Cardiac septum (tissue), 1 donor: ENCODE results near the gene HCAR1. TPM values are rescaled to one million over a fixed set of nuclear protein-coding genes. Genes with fewer than 3 reads are reported as not detected.
"Not testable (repeated sequence)": the region's sequence is repeated elsewhere in the genome, so short reads cannot be mapped to it uniquely, and the experiment has no call there.

Source experiments
- DNase-seq: peaks from one replicate; pipeline ENCODE4 v3.0.0-alpha.2; 2020; ENCODE audit warnings: low spot score
- intact Hi-C: fragments of 100-400 bp; cut with DNase I; formaldehyde crosslinking; loops from one replicate; pipeline ENCODE4 v1.14.0; 2022
- long read RNA-seq: library from polyadenylated mRNA; unstranded; transcript quantifications from one replicate; pipeline ENCODE4 v2.0.0, GENCODE V29; 2021
- total RNA-seq: library from RNA; stranded (reverse); fragmentation: NEBNext Ultra II Directional; extraction: Animal tissue kit (Norgen Biotek cat#: 25700); gene quantifications from one replicate; pipeline ENCODE4 v1.2.1, GENCODE V29; 2021
- donor health status: DM: no; HTN: no; CAD: no.

HCAR1 gene, protein sequence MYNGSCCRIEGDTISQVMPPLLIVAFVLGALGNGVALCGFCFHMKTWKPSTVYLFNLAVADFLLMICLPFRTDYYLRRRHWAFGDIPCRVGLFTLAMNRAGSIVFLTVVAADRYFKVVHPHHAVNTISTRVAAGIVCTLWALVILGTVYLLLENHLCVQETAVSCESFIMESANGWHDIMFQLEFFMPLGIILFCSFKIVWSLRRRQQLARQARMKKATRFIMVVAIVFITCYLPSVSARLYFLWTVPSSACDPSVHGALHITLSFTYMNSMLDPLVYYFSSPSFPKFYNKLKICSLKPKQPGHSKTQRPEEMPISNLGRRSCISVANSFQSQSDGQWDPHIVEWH
- total RNA-seq, result not detected
- long read RNA-seq, result 0 reads

DNA sequence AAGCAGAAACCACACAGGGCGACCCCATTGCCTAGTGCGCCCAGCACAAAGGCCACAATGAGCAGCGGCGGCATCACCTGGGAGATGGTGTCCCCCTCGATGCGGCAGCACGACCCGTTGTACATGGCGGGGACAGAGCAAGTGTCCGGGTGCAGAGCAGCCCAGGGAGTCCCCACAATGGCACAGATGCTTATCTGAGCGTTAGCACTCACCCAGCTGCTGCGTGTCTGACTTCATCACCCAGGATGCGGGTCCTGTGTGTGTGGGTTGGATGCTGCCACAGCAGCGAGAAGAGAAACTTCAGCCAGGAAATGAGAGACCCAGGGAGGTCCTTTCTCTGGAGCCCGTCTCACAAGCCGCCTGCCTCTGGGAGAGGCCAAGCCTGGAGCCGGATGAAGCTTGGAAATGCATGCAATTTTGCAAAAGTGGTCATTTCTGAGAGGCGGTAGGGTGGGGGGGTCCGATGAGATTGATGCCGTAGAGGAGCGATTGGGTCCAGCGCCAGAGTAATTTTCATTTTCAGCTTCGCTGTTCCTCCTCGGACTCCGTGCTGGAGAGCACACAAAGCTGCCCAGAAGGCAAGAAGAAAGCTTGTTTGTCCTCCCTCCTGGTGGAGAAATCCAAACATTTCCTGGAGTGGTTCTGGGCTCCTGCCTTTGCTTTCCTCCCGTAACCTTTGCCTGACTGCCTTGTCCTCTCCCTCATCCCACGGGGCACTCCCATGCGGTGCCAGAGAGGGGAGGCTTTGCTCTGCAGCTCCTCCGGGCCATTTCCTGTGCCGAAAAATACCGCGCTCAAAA, at the start of gene HCAR1:
Gene HCAR1 (minus strand): TSS at position 630 of the 800 bp plus-strand sequence. CDS start 505 bp downstream, at position 125.
- intact Hi-C loops, result no loop called here
- no peak for DNase-seq

DNA sequence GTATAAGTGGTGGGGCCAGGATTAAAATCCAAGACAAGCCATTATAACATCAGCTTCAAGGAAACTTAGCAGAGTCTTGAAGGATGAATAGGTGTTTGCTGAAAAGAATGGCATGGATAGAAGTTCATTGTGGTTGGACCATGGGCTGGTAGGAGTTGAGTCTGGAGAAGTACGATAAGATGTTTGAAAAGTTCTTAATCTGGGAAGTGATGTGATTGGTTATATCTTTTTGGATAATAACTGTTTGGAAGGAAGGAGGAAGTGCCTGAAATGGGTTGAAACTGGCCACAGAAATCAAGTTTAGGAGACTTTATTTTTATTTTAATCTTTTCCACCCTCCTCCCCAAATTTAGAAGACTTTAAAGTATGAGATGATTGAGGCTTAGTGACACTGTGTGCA, 26.9 kb upstream of the HCAR1 start:
- intact Hi-C loops, result no loop called here
- no peak for DNase-seq

DNA sequence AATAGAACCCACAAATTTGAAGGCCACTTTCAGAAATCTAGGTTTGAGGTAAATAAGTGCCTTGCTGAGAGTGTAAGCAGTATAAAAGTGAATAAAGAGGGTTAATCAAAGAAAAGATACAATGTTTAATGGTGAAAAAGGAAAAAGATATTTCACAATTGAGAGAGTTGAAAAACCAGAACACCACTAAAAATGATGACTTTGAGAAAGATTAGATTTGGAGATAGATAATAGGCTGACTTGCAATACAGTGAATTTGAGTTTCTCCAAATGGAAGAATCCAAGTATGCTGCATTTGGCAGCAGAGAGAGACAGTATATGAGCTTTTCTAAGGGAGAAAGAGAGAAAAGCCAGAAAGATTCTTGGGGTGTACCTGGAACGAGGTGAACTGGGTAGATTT, 24.1 kb upstream of the HCAR1 start:
- intact Hi-C loops, result loop anchor here (5.0 kb wide), 1 partner anchor 227 kb away; the partner anchor contains the start of genes KNTC1 and RSRC2
- DNase-seq, result no peak

DNA sequence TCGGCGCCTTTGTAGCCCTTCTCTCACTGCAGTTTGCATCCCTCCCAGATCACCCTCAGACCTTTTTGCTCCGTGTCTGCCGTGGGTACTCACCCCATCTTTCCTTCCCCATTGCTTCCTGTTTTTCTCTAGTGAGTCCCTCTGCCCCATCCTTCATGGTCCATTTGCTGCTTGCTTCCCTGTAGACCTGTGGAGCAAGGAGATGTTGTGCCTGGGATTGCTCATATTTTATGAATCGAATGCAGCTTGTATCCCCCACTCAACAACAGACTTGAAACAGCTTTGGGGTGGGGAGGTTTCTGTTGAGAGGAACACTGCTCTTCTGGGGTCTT, 22.6 kb upstream of the HCAR1 start:
- intact Hi-C loops, result loop anchor here (2.0 to 5.0 kb wide), 2 partner anchors 116 to 226 kb away; partner anchors contain the start of genes KNTC1 and RSRC2
- no peak for DNase-seq

DNA sequence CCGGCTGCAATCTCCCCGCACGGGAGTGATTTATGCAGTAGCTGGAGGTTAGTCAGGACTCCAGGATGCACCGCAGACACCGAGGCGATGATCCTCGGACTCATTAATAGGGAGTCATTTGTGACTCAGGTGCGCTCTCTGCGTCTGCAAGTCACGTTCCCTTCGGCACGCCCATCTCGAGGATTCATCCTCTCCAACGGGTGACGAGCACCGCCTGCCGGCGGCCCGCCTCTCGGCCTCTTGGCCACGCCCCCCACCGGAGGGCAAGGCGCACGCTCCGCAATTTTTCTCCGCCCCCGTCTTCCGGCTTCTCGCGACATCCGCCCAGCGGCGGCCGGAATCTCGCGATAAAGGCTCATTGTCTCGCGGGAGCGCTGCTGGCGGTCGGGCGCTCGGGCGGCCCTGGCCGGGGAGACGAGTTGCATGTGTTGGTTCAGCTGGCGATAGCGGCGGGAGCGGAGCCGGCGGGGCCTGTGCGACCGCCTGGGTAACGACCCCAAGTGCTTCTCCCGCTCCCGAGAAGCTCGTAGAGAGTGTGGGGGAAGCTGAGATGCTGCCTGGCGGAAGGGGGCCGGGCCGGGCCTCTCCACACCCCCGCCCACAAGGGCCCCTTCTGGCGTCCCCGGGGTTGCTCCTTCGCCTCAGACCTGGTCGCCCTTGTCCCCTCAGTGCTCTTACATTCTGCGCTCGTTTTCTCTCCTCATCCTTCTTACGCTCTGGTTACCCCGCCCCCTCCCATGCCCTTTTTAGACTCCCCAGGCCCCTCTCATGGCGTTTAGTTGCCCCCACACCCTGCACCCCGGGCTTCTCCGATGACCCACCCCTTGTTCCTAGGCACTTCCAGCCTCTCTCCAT, 22.0 kb upstream of the HCAR1 start, which contains the start of gene DENR:
Gene DENR (plus strand): TSS at position 361 of the 855 bp plus-strand sequence. CDS start 878 bp downstream, outside the sequence.
- DNase-seq, result peak; percentile 99
- intact Hi-C loops, result loop anchor here (2.0 to 5.0 kb wide), 2 partner anchors 116 to 225 kb away; partner anchors contain the start of genes KNTC1 and RSRC2

DNA sequence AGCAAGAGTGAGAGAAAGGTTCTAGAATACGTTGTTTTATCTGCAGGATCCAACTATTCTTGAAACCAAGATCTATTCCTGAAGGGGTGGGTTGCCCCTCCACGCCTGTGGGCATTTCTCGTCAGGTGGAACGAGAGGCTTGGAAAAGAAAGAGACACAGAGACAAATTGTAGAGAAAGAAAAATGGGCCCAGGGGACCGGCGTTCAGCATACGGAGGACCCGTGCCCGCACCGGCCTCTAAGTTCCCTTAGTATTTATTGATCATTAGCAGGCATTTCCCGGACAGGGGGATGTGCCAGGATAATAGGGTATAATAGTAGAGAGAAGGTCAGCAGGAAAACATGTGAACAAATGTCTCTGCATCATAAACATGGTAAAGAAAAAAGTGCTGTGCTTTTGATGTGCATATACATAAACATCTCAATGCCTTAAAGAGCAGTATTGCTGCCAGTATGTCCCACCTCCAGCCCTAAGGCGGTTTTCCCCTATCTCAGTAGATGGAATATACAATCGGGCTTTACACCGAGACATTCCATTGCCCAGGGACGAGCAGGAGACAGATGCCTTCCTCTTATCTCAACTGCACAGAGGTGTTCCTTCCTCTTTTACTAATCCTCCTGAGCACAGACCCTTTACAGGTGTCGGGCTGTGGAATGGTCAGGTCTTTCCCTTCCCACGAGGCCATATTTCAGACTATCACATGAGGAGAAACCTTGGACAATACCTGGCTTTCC, 20.3 kb upstream of the HCAR1 start:
- intact Hi-C loops, result loop anchor here (5.0 kb wide), 1 partner anchor 224 kb away; the partner anchor contains the start of genes KNTC1 and RSRC2
- DNase-seq, result not testable (repeated sequence)

DNA sequence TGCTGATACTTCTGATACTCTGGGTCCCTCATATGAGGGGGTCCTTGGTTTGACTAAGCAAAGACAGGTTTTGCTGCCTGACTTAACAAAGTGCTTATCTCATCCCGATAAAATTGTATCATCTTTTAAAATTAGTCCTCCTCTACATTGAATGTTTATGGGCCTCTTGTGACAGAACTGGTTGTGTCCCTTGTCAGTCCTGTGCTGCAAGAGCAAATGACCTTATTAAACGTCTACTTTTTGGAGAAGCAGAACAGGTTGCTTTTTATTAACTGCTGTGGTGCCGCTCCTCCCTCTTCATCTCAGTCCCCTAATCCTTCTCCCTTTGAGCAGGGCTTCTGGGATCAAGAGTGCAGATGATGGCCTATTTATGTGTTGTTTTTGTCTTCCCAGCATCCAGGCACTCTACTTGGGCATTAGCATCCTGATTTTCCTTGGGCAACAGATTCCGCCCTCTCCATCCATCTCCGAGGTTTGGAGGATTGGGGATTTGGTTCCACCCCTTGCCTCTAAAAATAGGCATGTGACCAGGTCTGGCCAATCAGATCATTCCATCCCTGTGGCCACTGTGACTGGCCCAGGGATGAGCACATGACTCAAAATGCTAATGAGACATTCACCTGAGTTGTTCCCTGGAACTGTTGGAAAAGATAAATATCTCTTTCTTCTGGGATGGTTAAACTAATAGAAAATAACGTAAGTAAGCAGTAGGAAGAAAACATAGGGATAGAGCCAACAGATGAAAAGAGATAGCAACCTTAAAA, 19.1 kb upstream of the HCAR1 start:
- DNase-seq, result no peak
- intact Hi-C loops, result loop anchor here (5.0 kb wide), 1 partner anchor 222 kb away; the partner anchor contains the start of genes KNTC1 and RSRC2

DNA sequence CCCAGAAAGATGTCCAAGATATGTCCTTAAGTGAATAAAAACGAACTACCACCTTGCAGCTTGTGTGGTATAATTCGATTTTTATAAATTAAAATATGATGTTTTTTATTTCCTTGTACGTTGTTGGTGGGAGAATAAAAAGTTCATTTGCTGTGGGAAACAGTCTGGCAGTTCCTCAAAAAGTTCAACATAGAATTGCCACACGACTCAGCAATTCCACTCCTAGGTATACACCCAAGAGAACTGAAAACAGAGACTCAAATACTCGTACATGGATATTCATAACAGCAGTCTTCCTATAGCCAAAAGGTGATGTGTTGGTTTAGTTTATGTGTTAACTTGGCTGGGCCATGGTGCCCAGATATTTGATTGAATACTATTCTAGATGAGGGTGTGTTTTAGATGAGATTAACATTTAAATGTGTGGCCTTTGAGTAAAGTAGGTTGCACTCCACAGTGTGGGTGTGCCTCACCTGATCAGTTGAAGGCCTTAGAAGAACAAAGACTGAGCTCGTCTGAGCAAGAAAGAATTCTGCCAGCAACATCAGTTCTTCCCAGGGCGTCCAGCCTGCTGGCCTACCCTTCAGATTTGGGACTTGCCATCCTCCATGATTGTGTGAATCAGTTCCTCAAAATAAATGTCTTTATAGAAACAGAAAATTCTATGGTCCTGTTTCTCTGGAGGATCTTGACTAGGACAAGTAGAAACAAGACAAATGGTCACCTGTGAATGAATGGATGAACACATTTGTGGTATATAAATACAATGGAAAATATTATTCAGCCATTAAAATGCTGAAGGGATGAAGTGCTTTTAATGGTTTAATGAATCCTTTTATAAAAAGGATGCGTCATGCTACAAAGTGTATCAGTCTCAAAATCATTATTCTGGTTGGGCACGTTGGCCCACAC, 16.8 kb upstream of the HCAR1 start:
- intact Hi-C loops, result no loop called here
- DNase-seq, result no peak

DNA sequence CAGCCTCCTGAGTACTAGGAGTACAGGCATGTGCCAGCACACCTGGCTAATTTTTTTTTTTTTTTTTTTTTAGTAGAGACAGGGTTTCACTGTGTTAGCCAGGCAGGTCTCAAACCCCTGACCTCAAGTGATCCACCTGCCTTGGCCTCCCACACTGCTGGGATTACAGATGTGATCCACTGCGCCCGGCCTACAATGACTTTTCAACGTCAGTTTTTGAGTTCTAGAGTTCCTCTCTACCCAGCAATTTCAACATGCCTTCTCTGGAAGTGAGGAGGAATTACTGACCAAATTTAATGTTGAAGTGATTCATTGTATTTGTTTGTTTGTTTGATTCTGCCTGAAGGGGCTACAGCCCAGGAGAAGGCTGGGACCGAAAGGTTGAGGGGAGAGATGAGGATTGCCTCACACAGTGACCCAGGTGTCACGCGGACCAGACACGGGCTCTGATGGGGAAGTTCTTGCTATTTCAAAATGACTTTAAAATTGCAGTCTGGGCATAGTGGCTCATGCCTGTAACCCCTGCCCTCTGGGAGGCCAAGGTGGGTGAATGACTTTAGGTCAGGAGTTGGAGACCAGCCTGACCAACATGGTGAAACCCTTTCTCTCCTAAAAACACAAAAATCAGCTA, 13.4 kb upstream of the HCAR1 start:
- DNase-seq, result peak; percentile 86
- intact Hi-C loops, result no loop called here

DNA sequence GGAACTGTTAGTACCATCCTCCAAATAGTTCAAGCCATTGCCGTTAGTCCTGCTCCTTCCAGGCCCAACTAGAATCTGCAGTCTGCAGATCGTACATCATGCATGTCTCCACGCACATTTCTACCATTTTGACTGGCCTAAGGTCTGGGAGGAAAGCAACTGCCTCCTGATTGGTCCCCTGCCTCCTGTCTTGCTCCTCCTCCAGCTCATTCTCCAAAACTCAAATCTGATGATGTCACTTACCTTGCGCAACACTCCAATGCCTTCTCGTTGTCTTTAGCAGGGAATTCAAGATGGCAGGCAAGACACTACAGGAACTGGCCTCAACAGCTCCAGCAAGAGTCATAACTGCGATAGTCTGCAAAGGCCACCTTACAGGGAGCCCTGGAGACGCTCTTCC, 9.7 kb upstream of the HCAR1 start:
- DNase-seq, result no peak
- intact Hi-C loops, result no loop called here

DNA sequence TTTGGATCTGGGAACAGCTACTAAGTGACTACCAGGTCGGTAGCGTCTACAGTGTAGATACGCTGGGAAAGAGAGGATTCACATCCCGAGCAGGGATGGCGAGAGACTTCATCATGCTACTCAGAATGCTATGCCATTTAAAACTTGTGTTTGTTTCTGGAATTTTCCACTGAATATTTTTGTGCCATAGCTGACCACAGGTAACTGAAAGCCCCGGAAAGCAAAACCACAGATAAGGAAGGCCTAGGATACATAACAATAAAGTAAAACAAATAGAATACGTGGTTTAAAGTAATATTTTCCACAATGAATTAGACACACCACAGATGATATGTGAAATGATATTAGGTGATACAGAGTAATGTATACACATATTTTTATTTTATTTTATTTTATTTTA, 7.9 kb upstream of the HCAR1 start:
- DNase-seq, result no peak
- intact Hi-C loops, result no loop called here

DNA sequence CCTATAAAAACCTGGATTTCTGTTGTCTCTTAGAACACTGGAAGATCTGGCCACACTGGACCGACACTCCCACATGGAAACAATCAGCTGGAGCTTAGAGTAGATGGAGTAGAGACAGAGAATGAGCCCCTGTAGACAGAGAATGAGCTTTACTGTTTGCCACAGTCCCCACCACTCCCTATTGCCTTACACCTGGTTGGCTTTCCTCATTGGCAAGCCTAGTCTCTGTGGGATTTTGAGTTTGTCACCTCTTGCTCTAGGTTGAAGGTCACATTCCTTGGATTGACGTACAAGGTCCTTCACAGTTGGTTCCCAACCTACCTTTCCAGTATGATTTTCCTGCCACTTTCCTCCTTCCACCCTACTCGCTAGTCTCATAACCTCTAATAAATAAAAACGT, 2.0 kb upstream of the HCAR1 start:
- intact Hi-C loops, result no loop called here
- DNase-seq, result no peak

DNA sequence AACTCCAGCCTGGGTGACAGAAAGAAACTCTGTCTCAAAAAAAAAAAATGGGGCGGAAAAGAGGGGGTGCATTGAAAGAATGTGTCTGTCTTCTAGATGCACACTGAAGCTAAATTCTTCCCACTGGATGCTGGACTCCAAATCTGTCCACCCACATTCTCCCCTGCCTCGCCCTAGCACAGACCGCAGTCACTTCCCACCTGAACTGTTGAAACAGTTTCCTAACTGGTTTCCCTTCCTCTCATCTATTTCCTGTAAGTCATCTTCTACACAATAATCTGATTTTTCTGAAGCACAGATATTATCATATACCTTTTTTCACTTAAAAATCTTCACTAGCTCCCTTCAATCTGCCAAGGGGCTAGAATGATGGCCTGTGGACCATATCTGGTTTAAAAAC, 1.5 kb upstream of the HCAR1 start:
- no peak for DNase-seq
- intact Hi-C loops, result no loop called here

DNA sequence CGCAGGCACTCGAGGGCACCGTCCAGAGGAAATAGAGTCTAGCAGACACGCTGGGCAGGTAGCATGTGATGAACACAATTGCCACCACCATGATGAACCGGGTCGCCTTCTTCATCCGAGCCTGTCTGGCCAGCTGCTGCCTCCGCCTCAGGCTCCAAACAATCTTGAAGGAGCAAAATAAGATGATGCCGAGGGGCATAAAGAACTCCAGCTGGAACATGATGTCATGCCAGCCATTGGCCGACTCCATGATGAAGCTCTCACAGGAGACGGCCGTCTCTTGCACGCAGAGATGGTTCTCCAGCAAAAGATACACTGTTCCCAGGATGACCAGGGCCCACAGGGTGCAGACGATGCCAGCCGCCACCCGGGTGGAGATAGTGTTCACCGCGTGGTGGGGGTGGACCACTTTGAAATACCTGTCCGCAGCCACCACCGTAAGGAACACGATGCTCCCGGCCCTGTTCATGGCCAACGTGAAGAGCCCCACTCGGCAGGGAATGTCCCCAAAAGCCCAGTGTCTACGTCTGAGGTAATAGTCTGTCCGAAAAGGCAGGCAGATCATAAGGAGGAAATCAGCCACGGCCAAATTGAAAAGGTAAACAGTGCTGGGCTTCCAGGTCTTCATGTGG, 945 bp downstream of the HCAR1 start:
- intact Hi-C loops, result no loop called here

DNA sequence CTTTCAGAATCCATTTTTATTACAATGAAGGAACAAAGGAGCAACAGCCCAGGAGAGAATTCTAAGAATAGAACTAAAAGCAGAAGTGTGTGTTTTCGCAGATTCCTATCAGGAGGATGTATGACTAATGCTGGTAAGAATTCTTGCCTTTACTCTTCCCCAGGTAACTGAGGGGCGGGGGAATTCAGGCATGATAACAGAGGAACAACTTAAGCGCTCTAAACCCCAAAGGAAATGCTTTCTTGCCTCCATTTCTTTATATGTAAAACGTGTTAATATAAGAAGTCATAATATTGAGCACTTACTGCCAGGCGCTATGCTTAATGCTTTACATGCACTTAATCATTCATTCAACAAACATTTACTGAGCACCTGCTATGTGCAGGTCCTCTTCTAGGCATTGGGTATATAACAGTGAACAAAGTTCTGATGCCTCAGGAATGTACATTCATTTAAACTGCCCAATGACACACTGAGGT, 4.5 kb downstream of the HCAR1 start:
- intact Hi-C loops, result no loop called here
- DNase-seq, result no peak

More for the DNA sequence above, 945 bp downstream of the HCAR1 start:
- no peak for DNase-seq

DNA sequence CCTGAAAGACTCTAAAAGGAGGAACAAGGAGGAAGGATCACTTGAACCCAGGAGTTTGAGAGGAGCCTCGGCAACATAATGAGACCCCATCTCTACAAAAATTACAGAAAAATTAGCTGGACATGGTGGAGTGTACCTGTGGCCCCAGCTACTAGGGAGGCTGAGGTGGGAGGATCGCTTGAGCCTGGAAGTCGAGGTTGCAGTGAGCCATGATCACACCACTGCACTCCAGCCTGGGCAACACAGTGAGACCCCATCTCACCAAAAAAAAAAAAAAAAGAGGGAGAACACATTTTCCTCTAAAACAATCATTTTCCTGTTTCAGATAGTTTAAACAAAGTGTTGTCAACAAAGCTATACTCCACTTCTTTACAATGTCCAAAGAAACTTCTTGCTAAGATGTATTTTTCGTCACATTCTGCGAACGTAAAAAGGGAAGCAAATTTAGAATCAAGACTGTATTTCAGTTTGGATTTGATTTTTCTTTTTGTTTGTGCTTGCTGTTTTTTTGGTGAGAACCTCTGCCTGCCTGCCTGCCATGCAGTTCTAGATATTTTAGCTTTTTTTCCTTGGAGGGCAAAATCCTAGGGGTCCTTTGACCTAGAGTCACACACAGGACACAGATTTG, 5.1 kb downstream of the HCAR1 start:
- intact Hi-C loops, result no loop called here

More for the DNA sequence above, 5.1 kb downstream of the HCAR1 start:
- no peak for DNase-seq
